ENCODE data around the gene CEACAM18. TPM values are rescaled to one million over a fixed set of nuclear protein-coding genes. Genes with fewer than 3 reads are reported as not detected.

The CEACAM18 gene
- total RNA-seq, 2 donors from 2014 or later = not detected

DNA sequence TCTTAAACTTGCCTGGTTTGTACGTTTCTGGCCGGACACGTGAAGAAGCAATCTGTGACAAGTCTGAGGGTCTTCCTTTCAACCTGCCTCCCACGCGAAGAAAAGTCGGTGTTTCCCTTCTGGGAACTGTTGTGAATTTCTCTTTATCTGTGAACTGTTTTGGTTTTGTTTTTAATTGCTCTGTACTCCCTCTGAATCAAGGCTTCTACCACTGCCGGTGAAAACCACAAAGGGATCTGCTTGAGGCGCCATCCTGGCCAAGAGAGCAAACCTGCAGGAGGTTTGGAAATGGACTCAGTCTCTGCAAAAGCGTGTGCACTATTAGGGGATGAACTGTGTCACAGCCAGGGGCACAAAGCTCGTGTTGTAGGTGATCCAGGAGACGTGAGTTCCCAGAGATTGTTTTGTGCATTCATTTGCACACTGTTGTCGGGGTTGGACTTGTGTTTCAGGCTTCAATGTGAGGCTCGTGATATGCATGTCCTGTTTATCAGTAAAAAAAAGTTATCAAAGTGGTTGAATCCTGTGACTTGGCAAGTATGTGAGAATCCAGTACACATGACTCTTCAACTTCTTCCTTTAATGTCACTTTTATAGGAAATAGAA is 29.8 kb upstream of the CEACAM18 start:
- intact Hi-C loops (cut with DNase I) = no loop called here
- no peak for DNase-seq
- H3K27me3 ChIP-seq = no peaks in the 10 kb centered on the region
- no peak overlapping the region for H3K4me3 ChIP-seq
- no peaks in the 10 kb centered on the region for H3K9me3 ChIP-seq
- H3K9ac ChIP-seq (ENCODE audit: low read depth in 2 of 2, low read length in 2 of 2) = no peak overlapping the region
- no peaks in the 10 kb centered on the region for H3K4me1 ChIP-seq
- H3K36me3 ChIP-seq = no peaks in the 10 kb centered on the region
- no peak overlapping the region for H3K27ac ChIP-seq
- TF ChIP-seq, protein P1, sequence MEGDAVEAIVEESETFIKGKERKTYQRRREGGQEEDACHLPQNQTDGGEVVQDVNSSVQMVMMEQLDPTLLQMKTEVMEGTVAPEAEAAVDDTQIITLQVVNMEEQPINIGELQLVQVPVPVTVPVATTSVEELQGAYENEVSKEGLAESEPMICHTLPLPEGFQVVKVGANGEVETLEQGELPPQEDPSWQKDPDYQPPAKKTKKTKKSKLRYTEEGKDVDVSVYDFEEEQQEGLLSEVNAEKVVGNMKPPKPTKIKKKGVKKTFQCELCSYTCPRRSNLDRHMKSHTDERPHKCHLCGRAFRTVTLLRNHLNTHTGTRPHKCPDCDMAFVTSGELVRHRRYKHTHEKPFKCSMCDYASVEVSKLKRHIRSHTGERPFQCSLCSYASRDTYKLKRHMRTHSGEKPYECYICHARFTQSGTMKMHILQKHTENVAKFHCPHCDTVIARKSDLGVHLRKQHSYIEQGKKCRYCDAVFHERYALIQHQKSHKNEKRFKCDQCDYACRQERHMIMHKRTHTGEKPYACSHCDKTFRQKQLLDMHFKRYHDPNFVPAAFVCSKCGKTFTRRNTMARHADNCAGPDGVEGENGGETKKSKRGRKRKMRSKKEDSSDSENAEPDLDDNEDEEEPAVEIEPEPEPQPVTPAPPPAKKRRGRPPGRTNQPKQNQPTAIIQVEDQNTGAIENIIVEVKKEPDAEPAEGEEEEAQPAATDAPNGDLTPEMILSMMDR (IDR thresholded peaks at IDR 0.05) = no peak

DNA sequence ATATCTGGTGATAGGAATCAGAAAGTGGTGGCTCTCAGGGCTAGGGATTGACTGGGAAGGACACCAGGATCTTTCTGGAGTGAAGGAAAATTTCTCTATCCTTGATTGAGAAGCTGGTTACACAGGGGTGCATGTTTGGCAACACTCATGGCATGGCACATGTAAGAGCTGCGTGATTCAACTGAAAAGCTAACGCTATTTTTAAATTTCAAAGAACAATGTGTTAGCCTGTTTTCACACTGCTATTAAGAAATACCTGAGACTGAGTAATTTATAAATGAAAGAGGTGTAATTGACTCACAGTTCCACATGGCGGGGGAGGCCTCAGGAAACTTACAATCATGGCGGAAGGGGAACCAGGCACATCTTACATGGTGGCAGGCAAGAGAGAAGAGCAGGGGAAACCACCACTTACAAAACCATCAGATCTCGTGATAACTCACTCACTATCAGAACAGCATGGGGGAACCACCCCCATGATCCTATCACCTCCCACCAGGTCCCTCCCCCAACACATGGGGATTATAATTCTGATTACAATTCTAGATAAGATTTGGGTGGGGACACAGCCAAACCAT is 27.5 kb upstream of the CEACAM18 start:
- no peaks in the 10 kb centered on the region for H3K36me3 ChIP-seq
- no peak overlapping the region for H3K27ac ChIP-seq
- H3K9me3 ChIP-seq = no peaks in the 10 kb centered on the region
- no peaks in the 10 kb centered on the region for H3K4me1 ChIP-seq
- TF ChIP-seq, protein P1 (IDR thresholded peaks at IDR 0.05) = no peak
- DNase-seq = no peak
- H3K9ac ChIP-seq (ENCODE audit: low read depth in 2 of 2, low read length in 2 of 2) = no peak overlapping the region
- intact Hi-C loops (cut with DNase I) = no loop called here
- H3K4me3 ChIP-seq = no peak overlapping the region
- no peaks in the 10 kb centered on the region for H3K27me3 ChIP-seq

DNA sequence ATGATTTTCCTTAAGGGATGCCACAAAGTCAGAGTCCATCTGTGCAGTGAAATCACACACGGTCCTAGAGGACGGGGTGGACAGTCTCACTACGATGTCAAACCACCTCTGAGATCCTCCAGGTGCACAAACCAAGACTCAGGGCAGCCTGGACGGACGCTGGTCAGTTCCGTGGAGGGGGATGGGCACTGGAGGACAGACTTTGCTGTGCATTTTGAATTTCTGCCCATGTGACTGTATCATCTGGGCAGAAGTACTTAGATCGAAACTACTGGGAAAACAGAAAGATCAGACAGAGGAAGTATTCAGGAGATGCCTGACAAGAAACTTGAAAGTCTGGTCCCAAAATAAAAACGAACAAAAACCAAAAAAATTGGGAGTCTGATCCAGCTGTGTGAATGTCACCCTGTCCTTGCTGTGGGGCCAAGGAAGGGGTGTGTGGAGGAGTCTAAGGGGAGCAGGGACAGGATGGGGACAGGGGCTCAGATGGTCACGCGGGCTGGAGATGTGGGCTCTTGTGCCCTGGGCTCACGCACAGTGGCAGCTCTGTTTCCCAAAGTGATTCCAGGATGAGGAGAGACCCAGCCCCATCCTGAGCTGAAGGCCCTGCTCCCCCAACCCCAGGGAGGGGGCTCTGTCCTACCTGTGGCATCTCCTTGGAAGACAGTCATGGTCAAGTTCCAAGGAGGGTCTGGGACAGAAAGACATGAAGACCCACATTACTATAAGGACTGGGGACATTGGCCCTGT is 21.6 kb upstream of the CEACAM18 start:
- Histone ChIP-seq H3K27me3 (no peaks in the 10 kb centered on the region), H3K27ac (no peak overlapping the region), H3K4me3 (no peak overlapping the region), H3K9me3 (no peaks in the 10 kb centered on the region), H3K36me3 (no peaks in the 10 kb centered on the region), H3K4me1 (no peaks in the 10 kb centered on the region), H3K9ac (ENCODE audit: low read depth in 2 of 2, low read length in 2 of 2) (no peak overlapping the region)
- DNase-seq = no peak
- intact Hi-C loops (cut with DNase I) = no loop called here
- TF ChIP-seq, protein P1 (IDR thresholded peaks at IDR 0.05) = no peak

DNA sequence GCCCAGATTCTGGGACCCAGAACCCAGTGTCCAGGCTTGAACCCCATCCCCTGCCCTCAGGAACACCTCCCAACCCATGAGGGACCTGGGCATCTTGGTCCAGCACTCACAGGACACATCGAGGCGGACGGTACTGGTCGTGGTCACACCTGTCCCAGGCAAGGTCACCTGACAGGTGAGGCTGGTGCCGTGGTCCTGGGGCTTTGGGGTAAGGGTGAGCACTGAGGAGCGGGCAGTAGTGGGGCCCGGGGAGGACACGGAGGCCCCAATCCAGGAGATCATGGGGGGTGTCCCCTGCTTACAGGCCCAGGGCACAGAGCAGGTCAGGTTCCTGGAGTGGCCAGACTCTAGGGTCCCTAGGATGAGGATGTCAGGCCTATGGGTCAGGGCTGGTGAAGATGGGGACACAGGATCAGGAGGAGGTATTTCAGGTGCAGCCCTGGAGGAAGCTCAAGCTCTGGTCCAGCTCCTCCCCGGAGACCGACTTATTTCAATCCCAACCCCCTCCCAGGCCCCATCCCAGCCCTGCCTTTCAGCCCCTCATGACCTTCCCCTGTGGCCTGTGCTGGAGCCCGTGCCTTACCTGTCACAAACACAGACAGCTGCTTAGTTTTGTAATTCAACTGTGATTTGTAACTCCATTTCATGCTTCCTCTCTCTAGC is 20.9 kb upstream of the CEACAM18 start:
- no peaks in the 10 kb centered on the region for H3K36me3 ChIP-seq
- H3K9ac ChIP-seq (ENCODE audit: low read depth in 2 of 2, low read length in 2 of 2) = no peak overlapping the region
- H3K27ac ChIP-seq = no peak overlapping the region
- H3K4me1 ChIP-seq = no peaks in the 10 kb centered on the region
- H3K9me3 ChIP-seq = no peaks in the 10 kb centered on the region
- intact Hi-C loops (cut with DNase I) = no loop called here
- no peak for DNase-seq
- H3K4me3 ChIP-seq = no peak overlapping the region
- no peaks in the 10 kb centered on the region for H3K27me3 ChIP-seq
- TF ChIP-seq, protein P1 (IDR thresholded peaks at IDR 0.05) = no peak

DNA sequence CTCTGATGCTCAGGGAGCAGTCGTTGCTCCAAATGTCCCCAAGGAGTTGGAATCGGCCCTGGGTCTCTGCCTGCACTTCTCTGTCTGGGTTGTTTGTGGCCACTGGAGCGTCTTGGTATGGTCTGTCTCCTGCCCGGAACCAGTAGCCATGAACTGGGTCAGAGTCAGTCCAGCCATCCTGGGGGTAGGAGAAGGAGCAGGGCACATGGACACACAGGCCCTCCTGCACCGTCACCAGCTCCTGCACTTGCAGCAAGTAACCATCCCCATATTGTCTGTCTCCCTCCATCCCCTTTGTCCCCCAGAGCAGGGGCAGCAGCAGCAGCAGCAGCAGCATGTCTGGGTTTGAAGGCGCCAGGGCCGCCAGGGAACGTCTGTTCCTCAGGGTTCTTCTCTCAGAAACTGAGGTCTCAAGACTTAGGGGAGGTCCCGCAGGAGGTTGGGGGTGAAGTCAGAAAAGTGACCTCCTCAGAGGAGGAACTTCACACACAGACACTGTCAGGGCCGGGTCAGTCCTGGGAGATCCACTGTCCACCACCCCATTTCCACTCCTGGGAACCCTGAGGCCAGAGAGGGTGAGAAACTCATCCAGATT is 20.2 kb upstream of the CEACAM18 start, which contains the start of gene SIGLEC8:
Gene SIGLEC8, minus strand, starts transcription at position 404 of the 595 bp plus-strand sequence. Its CDS starts 67 bp downstream, at position 337.
- Histone ChIP-seq H3K4me3 (no peak within 1 kb of the TSS), H3K36me3 (no peaks in the 10 kb centered on the region), H3K27ac (no peak within 1 kb of the TSS), H3K9me3 (no peaks in the 10 kb centered on the region), H3K27me3 (no peaks in the 10 kb centered on the region), H3K9ac (ENCODE audit: low read depth in 2 of 2, low read length in 2 of 2) (no peak within 1 kb of the TSS), H3K4me1 (no peaks in the 10 kb centered on the region)
- intact Hi-C loops (cut with DNase I) = no loop called here
- no peak for DNase-seq
- TF ChIP-seq, protein P1 (IDR thresholded peaks at IDR 0.05) = no peak

Data from colonic mucosa (tissue), 4 donors.